ENCODE results near the gene GP1BB.
A peak's percentile ranks its signal among the peaks of the same experiment; 100 is the strongest.

The GP1BB gene

DNA sequence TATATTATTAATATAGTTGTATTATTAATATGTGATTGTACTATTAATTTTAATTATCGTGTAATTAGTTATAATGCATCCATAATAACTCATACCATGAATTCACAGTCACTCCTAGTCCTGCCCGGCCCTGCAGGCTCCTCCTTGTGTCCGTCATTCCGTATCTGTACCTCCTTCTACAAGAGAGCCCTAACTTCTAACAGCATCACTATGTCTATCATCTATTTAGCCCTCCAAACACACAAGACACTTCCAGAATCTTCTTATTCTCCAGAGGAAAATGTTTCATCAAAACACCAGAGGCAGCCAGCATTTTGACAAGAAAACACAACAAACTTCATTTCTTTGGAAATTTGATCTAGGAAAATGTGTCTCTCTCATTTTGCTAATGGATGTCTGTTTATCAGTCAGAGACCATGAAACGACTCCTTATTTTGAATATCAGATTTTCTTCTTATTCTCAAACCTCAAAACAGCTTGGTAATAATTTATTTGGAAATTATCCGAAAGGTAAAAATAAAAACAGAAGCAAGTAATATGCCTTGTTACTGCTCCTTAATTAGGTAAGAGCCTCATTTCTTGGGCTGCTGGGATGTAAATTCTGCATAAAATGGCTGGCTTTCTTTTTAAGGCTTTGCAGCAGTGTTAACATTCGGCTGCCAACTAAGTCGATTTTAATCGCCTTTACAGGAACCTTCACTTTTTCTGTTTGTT, 32.2 kb upstream of the GP1BB start:
- Histone ChIP-seq H2BK5ac (ENCODE audit: low read length) (no peak overlapping the region), H3K14ac (ENCODE audit: low read length) (no peak overlapping the region), H3K36me3 (replicated peaks in 1 of 2; ENCODE audit: control insufficient read depth in 2 of 2, insufficient read depth in 2 of 2, low read length in 2 of 2) (no peaks in the 10 kb centered on the region), H3K27ac (replicated peaks; ENCODE audit: low read length) (peak overlapping the region; percentile 61), H3K4ac (ENCODE audit: low read length) (no peak overlapping the region), H4K8ac (ENCODE audit: low read depth, low read length) (no peak overlapping the region), H3K4me3 (ENCODE audit: low read length in 2 of 2) (no peak overlapping the region), H4K91ac (ENCODE audit: low read depth, low read length, poor library complexity) (no peak overlapping the region), H3K23ac (ENCODE audit: low read depth, low read length, poor library complexity) (no peak overlapping the region), H3K27me3 (ENCODE audit: control insufficient read depth in 3 of 3, insufficient read depth in 3 of 3, low read depth in 1 of 3, low read length in 3 of 3) (peaks cover 0 to 42% (median 0%) of the 10 kb centered on the region in 3 experiments), H2AFZ (ENCODE audit: low read length) (no peak overlapping the region), H3K79me1 (ENCODE audit: low read depth, low read length) (no peaks in the 10 kb centered on the region), H3K4me2 (ENCODE audit: insufficient read depth, low read length, poor library complexity, severe bottlenecking) (no peak overlapping the region), H2AK5ac (ENCODE audit: low read depth, low read length) (no peak overlapping the region), H2BK12ac (ENCODE audit: low read length) (no peak overlapping the region), H3K4me1 (ENCODE audit: control insufficient read depth in 2 of 2, insufficient read depth in 1 of 2, low read depth in 1 of 2, low read length in 2 of 2) (peaks cover 0 to 8% of the 10 kb centered on the region in 2 donors), H2BK120ac (ENCODE audit: low read depth, low read length) (no peak overlapping the region), H3K9ac (ENCODE audit: low read depth, low read length, poor library complexity) (no peak overlapping the region), H3K9me3 (replicated peaks in 1 of 2; ENCODE audit: control insufficient read depth in 2 of 2, insufficient read depth in 1 of 2, low read depth in 1 of 2, low read length in 2 of 2) (peaks cover 0 to 2% of the 10 kb centered on the region in 2 donors), H3K18ac (ENCODE audit: low read length) (no peak overlapping the region), H2BK15ac (ENCODE audit: low read length) (no peak overlapping the region)
- WGBS, 2 donors (ENCODE audit: extremely low coverage in 2 of 2, insufficient read length in 2 of 2, insufficient replicate concordance in 1 of 2): no CpG with 5 or more reads among the region's 9 CpGs
- DNase-seq (ENCODE audit: low spot score): no peak

DNA sequence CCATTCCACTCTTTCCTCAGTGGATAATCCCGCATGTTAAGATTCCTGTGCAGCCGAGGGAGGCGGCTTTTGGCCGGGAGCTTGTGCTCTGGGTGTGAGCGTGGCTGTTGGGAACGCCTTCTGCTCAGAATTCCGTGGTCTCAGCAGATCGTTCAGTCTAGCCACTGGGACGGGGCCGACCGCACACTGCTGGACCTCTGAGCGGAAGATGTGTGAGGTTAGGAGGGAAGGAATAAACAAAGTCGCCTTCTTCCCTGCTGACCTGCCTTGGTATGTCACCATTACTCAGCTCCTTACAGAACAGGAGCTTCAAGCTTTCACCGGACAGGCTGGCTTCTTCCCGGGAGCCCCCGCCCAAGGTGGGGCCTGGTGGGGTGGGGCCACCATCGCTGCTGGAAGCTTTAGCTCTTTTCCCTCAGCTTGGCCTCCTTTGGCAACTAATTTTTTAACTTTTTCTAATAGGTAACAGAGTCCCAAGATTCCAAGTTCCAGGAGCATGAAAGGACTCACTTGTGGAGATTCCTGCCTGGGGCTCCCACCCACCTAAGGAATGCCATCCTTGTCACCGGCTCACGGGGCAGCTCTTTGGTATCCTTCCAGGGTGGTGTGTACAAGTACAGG, 31.5 kb upstream of the GP1BB start:
- H2AK5ac ChIP-seq (ENCODE audit: low read depth, low read length): no peak overlapping the region
- H3K27me3 ChIP-seq (ENCODE audit: control insufficient read depth in 3 of 3, insufficient read depth in 3 of 3, low read depth in 1 of 3, low read length in 3 of 3): peaks cover 0 to 42% (median 0%) of the 10 kb centered on the region in 3 experiments
- no peak overlapping the region for H3K9ac ChIP-seq (ENCODE audit: low read depth, low read length, poor library complexity)
- H2BK12ac ChIP-seq (ENCODE audit: low read length): no peak overlapping the region
- no peak overlapping the region for H3K4me3 ChIP-seq (ENCODE audit: low read length in 2 of 2)
- no peaks in the 10 kb centered on the region for H3K79me1 ChIP-seq (ENCODE audit: low read depth, low read length)
- no peak overlapping the region for H2BK5ac ChIP-seq (ENCODE audit: low read length)
- no peak overlapping the region for H2BK120ac ChIP-seq (ENCODE audit: low read depth, low read length)
- no peak overlapping the region for H3K23ac ChIP-seq (ENCODE audit: low read depth, low read length, poor library complexity)
- peak overlapping the region; percentile 19 for H3K4me2 ChIP-seq (ENCODE audit: insufficient read depth, low read length, poor library complexity, severe bottlenecking)
- no peak for DNase-seq (ENCODE audit: low spot score)
- peak overlapping the region; percentile 61 for H3K27ac ChIP-seq (replicated peaks; ENCODE audit: low read length)
- H3K36me3 ChIP-seq (replicated peaks in 1 of 2; ENCODE audit: control insufficient read depth in 2 of 2, insufficient read depth in 2 of 2, low read length in 2 of 2): no peaks in the 10 kb centered on the region
- peaks cover 0 to 8% of the 10 kb centered on the region in 2 donors for H3K4me1 ChIP-seq (ENCODE audit: control insufficient read depth in 2 of 2, insufficient read depth in 1 of 2, low read depth in 1 of 2, low read length in 2 of 2)
- no peak overlapping the region for H2BK15ac ChIP-seq (ENCODE audit: low read length)
- H4K8ac ChIP-seq (ENCODE audit: low read depth, low read length): no peak overlapping the region
- no peak overlapping the region for H4K91ac ChIP-seq (ENCODE audit: low read depth, low read length, poor library complexity)
- peak overlapping the region; percentile 44 for H3K18ac ChIP-seq (ENCODE audit: low read length)
- WGBS, 2 donors (ENCODE audit: extremely low coverage in 2 of 2, insufficient read length in 2 of 2, insufficient replicate concordance in 1 of 2): no CpG with 5 or more reads among the region's 19 CpGs
- peak overlapping the region; percentile 56 for H2AFZ ChIP-seq (ENCODE audit: low read length)
- peak overlapping the region; percentile 45 for H3K4ac ChIP-seq (ENCODE audit: low read length)
- no peak overlapping the region for H3K14ac ChIP-seq (ENCODE audit: low read length)
- peaks cover 0 to 4% of the 10 kb centered on the region in 2 donors for H3K9me3 ChIP-seq (replicated peaks in 1 of 2; ENCODE audit: control insufficient read depth in 2 of 2, insufficient read depth in 1 of 2, low read depth in 1 of 2, low read length in 2 of 2)

DNA sequence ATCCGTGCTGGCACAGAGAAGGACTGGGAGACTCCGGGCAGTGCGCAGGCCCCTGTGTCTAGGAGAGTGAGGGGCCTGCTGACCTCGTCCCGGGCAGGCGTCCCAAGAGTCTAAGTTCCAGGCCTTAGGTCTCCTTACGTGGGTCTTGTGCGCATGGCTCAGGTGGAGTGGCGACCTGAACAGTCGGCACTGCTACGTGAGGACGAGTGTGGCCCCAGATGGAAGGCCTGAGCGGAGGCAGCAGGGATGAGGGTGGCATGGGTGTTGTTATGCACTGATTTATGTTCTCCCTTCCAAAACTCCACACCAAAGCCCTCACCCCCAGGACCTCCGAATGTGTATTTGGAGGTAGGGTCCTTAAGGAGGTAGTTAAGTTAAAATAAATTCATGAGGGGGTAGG, 29.8 kb upstream of the GP1BB start:
- Histone ChIP-seq H3K23ac (ENCODE audit: low read depth, low read length, poor library complexity) (no peak overlapping the region), H4K8ac (ENCODE audit: low read depth, low read length) (no peak overlapping the region), H3K4ac (ENCODE audit: low read length) (no peak overlapping the region), H3K4me3 (ENCODE audit: low read length in 2 of 2) (no peak overlapping the region), H3K27ac (replicated peaks; ENCODE audit: low read length) (no peak overlapping the region), H2BK12ac (ENCODE audit: low read length) (no peak overlapping the region), H2BK120ac (ENCODE audit: low read depth, low read length) (no peak overlapping the region), H3K36me3 (replicated peaks in 1 of 2; ENCODE audit: control insufficient read depth in 2 of 2, insufficient read depth in 2 of 2, low read length in 2 of 2) (no peaks in the 10 kb centered on the region), H3K9me3 (replicated peaks in 1 of 2; ENCODE audit: control insufficient read depth in 2 of 2, insufficient read depth in 1 of 2, low read depth in 1 of 2, low read length in 2 of 2) (peaks cover 0 to 4% of the 10 kb centered on the region in 2 donors), H3K18ac (ENCODE audit: low read length) (no peak overlapping the region), H3K79me1 (ENCODE audit: low read depth, low read length) (no peaks in the 10 kb centered on the region), H3K4me1 (ENCODE audit: control insufficient read depth in 2 of 2, insufficient read depth in 1 of 2, low read depth in 1 of 2, low read length in 2 of 2) (peaks cover 0 to 8% of the 10 kb centered on the region in 2 donors), H3K27me3 (ENCODE audit: control insufficient read depth in 3 of 3, insufficient read depth in 3 of 3, low read depth in 1 of 3, low read length in 3 of 3) (peaks cover 0 to 33% (median 0%) of the 10 kb centered on the region in 3 experiments), H3K14ac (ENCODE audit: low read length) (no peak overlapping the region), H3K9ac (ENCODE audit: low read depth, low read length, poor library complexity) (no peak overlapping the region), H2BK5ac (ENCODE audit: low read length) (no peak overlapping the region), H2AFZ (ENCODE audit: low read length) (no peak overlapping the region), H4K91ac (ENCODE audit: low read depth, low read length, poor library complexity) (no peak overlapping the region), H2BK15ac (ENCODE audit: low read length) (peak overlapping the region; percentile 43), H2AK5ac (ENCODE audit: low read depth, low read length) (peak overlapping the region; percentile 60), H3K4me2 (ENCODE audit: insufficient read depth, low read length, poor library complexity, severe bottlenecking) (no peak overlapping the region)
- no peak for DNase-seq (ENCODE audit: low spot score)
- WGBS, 2 donors (ENCODE audit: extremely low coverage in 2 of 2, insufficient read length in 2 of 2, insufficient replicate concordance in 1 of 2): no CpG with 5 or more reads among the region's 14 CpGs

DNA sequence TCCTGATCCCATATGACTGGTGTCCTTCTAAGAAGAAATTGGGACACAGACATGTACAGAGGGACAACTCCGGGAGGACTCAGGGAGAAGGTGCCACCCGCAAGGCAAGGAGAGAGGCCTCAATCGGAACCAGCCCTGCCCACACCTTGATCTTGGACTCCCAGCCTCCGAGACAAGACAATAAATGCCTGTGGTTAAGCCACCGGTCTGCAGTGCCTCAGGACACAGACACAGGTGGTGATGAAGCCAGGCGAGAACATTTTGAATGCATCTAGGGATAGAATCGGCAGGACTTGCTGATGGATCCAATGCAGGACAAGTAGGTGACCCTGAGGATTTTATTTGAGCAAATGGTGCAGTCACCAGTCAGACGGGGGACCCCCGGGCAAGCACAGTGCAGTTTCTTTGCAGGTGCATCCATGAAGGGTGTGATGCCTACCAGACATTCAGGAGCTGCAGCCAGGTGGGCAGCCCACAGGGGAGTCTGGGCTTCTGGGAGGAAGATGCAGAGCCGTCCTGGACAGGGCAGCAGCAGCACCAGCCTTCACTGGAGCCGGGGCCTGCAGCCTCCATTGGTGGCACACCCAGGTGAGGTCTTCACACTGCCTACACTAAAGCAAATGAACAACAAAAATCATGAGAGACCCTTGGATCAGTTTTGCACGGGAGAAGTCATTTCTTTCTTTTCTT, 29.2 kb upstream of the GP1BB start:
- Histone ChIP-seq H3K9ac (ENCODE audit: low read depth, low read length, poor library complexity) (no peak overlapping the region), H3K18ac (ENCODE audit: low read length) (peak overlapping the region; percentile 27), H4K91ac (ENCODE audit: low read depth, low read length, poor library complexity) (no peak overlapping the region), H3K4me2 (ENCODE audit: insufficient read depth, low read length, poor library complexity, severe bottlenecking) (no peak overlapping the region), H4K8ac (ENCODE audit: low read depth, low read length) (peak overlapping the region; percentile 48), H3K14ac (ENCODE audit: low read length) (no peak overlapping the region), H3K9me3 (replicated peaks in 1 of 2; ENCODE audit: control insufficient read depth in 2 of 2, insufficient read depth in 1 of 2, low read depth in 1 of 2, low read length in 2 of 2) (peaks cover 0 to 4% of the 10 kb centered on the region in 2 donors), H2BK5ac (ENCODE audit: low read length) (no peak overlapping the region), H2BK120ac (ENCODE audit: low read depth, low read length) (no peak overlapping the region), H3K27ac (replicated peaks; ENCODE audit: low read length) (no peak overlapping the region), H3K36me3 (replicated peaks in 1 of 2; ENCODE audit: control insufficient read depth in 2 of 2, insufficient read depth in 2 of 2, low read length in 2 of 2) (no peaks in the 10 kb centered on the region), H2AK5ac (ENCODE audit: low read depth, low read length) (peak overlapping the region; percentile 37), H2AFZ (ENCODE audit: low read length) (no peak overlapping the region), H3K4me1 (ENCODE audit: control insufficient read depth in 2 of 2, insufficient read depth in 1 of 2, low read depth in 1 of 2, low read length in 2 of 2) (peaks cover 0 to 8% of the 10 kb centered on the region in 2 donors), H2BK15ac (ENCODE audit: low read length) (no peak overlapping the region), H3K79me1 (ENCODE audit: low read depth, low read length) (no peaks in the 10 kb centered on the region), H3K23ac (ENCODE audit: low read depth, low read length, poor library complexity) (peak overlapping the region; percentile 80), H3K27me3 (ENCODE audit: control insufficient read depth in 3 of 3, insufficient read depth in 3 of 3, low read depth in 1 of 3, low read length in 3 of 3) (peaks cover 0 to 28% (median 0%) of the 10 kb centered on the region in 3 experiments), H3K4me3 (ENCODE audit: low read length in 2 of 2) (no peak overlapping the region), H3K4ac (ENCODE audit: low read length) (no peak overlapping the region), H2BK12ac (ENCODE audit: low read length) (no peak overlapping the region)
- DNase-seq (ENCODE audit: low spot score): no peak
- no CpG with 5 or more reads among the region's 12 CpGs for WGBS, 2 donors (ENCODE audit: extremely low coverage in 2 of 2, insufficient read length in 2 of 2, insufficient replicate concordance in 1 of 2)
